ENCODE measurements around the gene HSPB2. TPM values are rescaled to one million over a fixed set of nuclear protein-coding genes. Genes with fewer than 3 reads are reported as not detected.
"Not testable (repeated sequence)": the region's sequence is repeated elsewhere in the genome, so short reads cannot be mapped to it uniquely, and the experiment has no call there.

The HSPB2 gene, protein sequence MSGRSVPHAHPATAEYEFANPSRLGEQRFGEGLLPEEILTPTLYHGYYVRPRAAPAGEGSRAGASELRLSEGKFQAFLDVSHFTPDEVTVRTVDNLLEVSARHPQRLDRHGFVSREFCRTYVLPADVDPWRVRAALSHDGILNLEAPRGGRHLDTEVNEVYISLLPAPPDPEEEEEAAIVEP
- 1.0 and 1.5 TPM in 2 replicates for total RNA-seq (2014; rRNA removed; shearing (Covaris generic))

DNA sequence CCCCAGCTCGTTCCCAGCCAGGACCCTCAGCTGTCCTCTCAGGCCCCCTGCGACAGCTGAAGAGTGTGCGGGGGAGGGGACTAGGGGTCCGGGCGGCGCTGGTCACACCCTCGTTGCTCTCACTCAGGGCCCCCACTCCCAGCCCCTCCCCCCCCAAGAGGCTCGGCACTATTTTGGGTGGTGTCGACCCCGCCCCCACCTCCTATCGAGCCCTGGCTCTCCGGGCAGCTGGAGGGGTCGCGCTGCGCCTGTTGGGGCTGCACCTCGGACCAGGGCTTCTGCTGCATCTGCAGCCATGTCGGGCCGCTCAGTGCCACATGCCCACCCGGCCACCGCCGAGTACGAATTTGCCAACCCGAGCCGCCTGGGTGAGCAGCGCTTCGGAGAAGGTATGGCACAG lies at the start of gene HSPB2:
TSS of gene HSPB2 (plus strand) at position 200 of the 400 bp plus-strand sequence. CDS start at position 296, 96 bp downstream.
- H3K9me3 ChIP-seq (replicated peaks): no peaks in the 10 kb centered on the region
- no peak for DNase-seq
- H3K4me1 ChIP-seq: peaks cover 10% of the 10 kb centered on the region
- peak within 1 kb of the TSS; percentile 25; the same call in 1 of the 2 replicates for H3K27ac ChIP-seq
- peak within 1 kb of the TSS; percentile 53 for H3K4me3 ChIP-seq
- H3K36me3 ChIP-seq: no peaks in the 10 kb centered on the region
- H3K27me3 ChIP-seq: no peaks in the 10 kb centered on the region

DNA sequence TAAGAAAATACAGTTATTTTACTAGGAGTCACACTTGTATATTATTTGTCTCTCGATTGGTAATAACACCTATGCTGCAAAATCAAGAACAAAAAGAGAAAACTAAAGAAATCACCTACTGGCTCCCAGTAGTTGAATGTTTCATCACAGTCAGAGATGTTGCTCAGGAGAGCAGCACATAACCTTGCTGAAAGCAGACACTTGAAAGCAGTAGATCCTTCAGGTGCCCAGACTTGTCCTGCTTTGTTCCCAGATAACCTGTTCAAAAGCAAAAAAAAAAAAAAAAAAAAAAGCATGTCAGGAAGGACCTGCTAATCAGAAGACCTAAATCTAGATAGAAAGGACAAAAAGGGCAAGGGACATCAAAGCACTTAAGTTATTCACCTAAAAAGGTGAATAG lies 42.4 kb upstream of the HSPB2 start:
- Histone ChIP-seq H3K27ac (no peak overlapping the region), H3K9me3 (replicated peaks) (no peaks in the 10 kb centered on the region), H3K4me1 (no peaks in the 10 kb centered on the region), H3K36me3 (no peaks in the 10 kb centered on the region; the same call in 1 of the 2 replicates), H3K27me3 (no peaks in the 10 kb centered on the region), H3K4me3 (no peak overlapping the region; the same call in 1 of the 2 replicates)
- no peak for DNase-seq

DNA sequence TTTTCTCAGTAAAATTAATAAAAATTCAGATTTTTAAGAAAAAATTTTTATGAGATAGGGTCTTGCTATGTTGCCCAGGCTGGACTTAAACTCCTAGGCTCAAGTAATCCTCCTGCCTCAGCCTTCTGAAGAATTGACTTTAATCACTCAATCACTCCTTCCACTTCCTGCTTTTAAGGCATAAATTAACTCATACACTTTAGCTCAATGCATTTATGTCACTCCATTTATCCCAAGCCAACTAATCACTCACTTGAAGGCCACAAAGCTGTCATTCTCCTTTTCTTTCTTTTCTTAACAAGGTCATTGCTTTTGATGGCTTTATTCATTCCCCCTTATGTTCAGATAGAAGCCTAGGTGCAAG lies 42.0 kb upstream of the HSPB2 start:
- H3K9me3 ChIP-seq (replicated peaks): no peaks in the 10 kb centered on the region
- DNase-seq: no peak
- peak overlapping the region; percentile 99 for H3K4me3 ChIP-seq
- no peaks in the 10 kb centered on the region; the same call in 1 of the 2 replicates for H3K36me3 ChIP-seq
- no peaks in the 10 kb centered on the region for H3K27me3 ChIP-seq
- no peak overlapping the region for H3K27ac ChIP-seq
- no peaks in the 10 kb centered on the region for H3K4me1 ChIP-seq

DNA sequence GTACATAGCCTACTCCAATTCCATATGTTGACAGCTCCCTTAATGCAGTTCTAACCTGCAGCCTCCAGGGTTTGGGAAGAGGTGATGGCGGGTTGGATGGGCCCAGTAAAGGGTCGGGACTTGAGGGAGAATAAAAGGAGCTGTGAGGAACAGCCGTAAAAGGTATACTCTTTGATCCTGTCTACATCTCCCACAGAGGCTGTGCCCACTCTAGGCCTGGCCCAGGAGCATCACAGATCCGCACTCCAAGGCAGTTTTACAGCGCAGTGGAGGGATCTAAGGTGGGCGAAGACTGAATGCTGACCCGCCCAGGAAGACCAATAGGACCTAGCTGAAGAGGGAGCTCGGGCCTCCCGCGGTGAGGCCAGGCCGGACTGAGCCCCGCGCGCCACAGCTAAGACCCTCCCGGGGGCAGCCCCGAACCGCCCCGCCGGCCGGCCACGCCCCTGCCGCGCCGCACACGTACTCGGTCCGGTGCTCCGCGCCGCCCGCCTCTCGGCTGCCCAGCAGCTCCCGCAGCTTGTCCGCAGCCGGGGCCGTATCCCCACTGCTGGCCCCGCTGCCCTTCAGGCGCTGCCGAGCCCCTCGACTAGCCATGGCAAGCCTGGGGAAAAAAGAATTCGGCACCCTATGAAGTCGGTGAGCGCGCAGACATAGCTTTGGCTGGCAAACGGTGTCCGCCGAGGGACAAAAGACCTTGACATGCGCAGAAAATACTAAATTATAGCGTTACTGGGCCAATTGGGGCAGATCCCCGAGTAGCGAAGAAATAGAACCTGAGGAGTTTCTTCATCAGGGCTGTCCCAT lies 41.4 kb upstream of the HSPB2 start, which contains the start of gene ALG9:
TSS of gene ALG9 (minus strand) at position 696 of the 807 bp plus-strand sequence. CDS start at position 597, 99 bp downstream.
- DNase-seq: peak; percentile 77 to 79

DNA sequence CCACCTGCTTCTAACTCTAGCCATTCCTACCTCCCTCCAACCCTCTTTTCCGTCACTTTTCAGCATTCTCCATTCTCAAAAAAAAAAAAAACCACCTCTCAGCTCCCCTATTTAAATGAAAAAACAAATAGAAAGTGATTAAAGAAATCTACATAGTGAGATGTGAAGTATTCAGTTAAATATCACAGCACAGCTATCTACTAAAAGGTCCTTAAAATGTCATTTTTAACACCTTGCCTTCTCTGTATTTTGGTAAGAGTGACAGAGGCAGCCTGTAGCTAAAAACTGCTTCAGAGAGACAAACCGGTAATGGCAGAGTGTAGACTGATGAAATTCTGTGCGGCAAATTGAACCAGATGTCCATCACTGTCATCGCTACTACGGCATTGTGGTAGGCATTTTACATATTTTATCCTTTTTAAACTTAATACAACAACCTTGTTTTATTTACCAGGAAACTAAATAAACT lies 40.8 kb upstream of the HSPB2 start:
- Histone ChIP-seq H3K9me3 (replicated peaks) (no peaks in the 10 kb centered on the region), H3K4me1 (no peaks in the 10 kb centered on the region), H3K27ac (peak overlapping the region; percentile 64; the same call in 1 of the 2 replicates), H3K4me3 (peak overlapping the region; percentile 99), H3K27me3 (no peaks in the 10 kb centered on the region), H3K36me3 (no peaks in the 10 kb centered on the region; the same call in 1 of the 2 replicates)
- peak in 1 of 2 experiments; percentile 17 for DNase-seq

More for the DNA sequence above, 41.4 kb upstream of the HSPB2 start, which contains the start of gene ALG9:
- no peaks in the 10 kb centered on the region for H3K9me3 ChIP-seq (replicated peaks)
- H3K27ac ChIP-seq: peak within 1 kb of the TSS; percentile 64
- H3K4me1 ChIP-seq: no peaks in the 10 kb centered on the region
- no peaks in the 10 kb centered on the region for H3K27me3 ChIP-seq
- no peaks in the 10 kb centered on the region; the same call in 1 of the 2 replicates for H3K36me3 ChIP-seq
- peak within 1 kb of the TSS; percentile 99 for H3K4me3 ChIP-seq

DNA sequence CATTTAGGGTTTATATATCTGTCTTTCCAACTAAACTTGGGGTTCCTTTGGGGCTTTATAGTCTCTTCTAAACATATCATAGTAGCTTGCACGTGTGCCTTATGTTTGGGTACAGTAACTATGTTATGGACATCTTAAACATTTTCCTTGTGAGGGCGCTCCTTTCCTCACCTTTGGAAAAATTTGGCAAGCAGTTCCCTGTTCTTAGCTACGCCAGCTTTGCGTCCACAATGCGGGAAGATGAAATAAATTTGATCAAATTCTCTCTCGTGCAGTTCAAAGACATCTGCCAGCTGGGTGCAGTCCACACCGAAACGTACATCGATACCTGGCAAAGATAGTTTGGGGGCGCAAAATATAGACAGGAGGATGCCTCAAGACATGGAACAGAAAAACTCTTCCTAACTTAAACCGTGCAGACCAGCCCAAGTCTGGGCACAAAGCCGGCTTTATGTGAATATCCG lies 34.1 kb upstream of the HSPB2 start:
- H3K27ac ChIP-seq: peak overlapping the region; percentile 93
- no peaks in the 10 kb centered on the region for H3K27me3 ChIP-seq
- peak overlapping the region; percentile 78 for H3K4me3 ChIP-seq
- DNase-seq: no peak
- H3K9me3 ChIP-seq (replicated peaks): no peaks in the 10 kb centered on the region
- no peaks in the 10 kb centered on the region for H3K36me3 ChIP-seq
- no peaks in the 10 kb centered on the region for H3K4me1 ChIP-seq

DNA sequence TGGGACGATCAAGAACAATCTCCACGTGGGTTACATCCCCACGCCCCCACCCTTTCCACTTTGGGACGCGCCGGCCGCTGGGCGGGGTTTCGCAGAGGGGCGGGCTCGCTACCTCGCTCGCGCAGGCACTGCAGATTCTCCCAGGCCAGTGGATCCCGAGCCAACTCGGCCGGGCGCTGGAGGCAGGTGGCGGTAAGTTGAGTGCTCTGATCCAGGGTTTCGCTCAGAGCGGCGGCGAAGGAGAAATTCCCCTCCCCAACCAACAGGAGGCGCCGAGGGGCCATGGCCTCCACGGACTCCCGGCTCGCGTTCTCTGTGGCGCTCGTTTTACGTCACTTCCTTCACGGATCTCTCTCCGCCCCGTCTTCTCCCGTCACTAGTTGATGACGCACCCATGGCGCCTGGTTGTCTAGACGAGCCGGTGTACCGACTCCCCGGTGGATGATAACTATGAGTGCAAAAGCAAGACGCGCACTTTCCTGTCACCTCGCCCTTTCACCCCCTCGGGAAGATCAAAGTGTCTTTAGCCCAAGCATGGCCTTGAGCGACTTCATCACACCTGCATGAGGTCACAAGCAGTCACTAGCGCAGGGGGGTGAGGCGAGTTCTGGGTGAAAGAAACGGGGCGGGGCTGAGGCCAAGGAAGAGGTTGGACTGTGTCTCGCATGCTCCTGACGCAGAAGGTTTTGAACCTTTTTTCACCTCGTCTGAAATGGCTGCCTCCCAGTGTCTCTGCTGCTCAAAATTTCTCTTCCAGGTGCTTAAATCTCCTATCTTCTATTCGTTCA lies 33.5 kb upstream of the HSPB2 start, which contains the start of the genes CFAP68 and FDXACB1:
TSS of gene CFAP68 (plus strand) at position 693 of the 788 bp plus-strand sequence. CDS start at position 713, 20 bp downstream.
TSS of gene FDXACB1 (minus strand) at position 317 of the 788 bp plus-strand sequence. CDS start at position 284, 33 bp downstream.
- Histone ChIP-seq H3K4me3 (peak within 1 kb of the TSS; percentile 78), H3K36me3 (no peaks in the 10 kb centered on the region), H3K27me3 (no peaks in the 10 kb centered on the region), H3K4me1 (no peaks in the 10 kb centered on the region), H3K27ac (peak within 1 kb of the TSS; percentile 93), H3K9me3 (replicated peaks) (no peaks in the 10 kb centered on the region)
- DNase-seq: peak; percentile 95 to 97

DNA sequence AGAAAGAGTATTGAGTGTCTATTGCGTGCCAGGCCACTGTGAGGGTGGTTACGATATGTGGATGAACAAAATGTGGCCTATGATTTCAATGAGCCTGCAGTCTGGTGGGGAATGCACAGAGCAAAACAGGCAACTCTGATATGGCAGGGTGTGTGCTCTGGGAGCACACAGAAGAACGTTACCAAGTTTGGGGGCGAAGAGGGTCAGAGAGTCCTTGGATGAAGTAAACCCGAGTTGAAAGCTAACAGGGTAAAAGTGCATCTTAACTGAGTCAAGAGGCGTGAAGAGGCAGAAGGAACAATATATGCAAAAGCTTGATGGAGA lies 32.9 kb upstream of the HSPB2 start:
- peak overlapping the region; percentile 93 for H3K27ac ChIP-seq

DNA sequence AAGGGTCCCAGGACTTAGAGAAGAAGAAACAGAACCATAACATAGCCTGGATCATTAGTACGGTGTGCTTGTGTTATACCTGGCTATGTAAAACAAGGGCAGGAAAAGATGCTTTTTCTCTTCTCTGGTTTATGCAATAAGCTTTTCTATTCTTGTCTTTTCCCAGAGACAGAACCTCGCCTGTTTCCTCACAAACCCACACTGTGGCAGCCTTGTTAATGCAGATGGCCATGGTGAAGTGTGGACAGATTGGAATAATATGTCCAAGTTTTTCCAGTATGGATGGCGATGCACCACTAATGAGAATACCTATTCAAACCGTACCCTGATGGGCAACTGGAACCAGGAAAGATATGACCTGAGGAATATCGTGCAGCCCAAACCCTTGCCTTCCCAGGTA lies 30.3 kb upstream of the HSPB2 start:
- Histone ChIP-seq H3K4me3 (no peak overlapping the region), H3K4me1 (no peaks in the 10 kb centered on the region), H3K9me3 (replicated peaks) (no peaks in the 10 kb centered on the region), H3K36me3 (no peaks in the 10 kb centered on the region), H3K27me3 (no peaks in the 10 kb centered on the region), H3K27ac (no peak overlapping the region)
- no peak for DNase-seq

More for the DNA sequence above, 32.9 kb upstream of the HSPB2 start:
- H3K36me3 ChIP-seq: no peaks in the 10 kb centered on the region
- no peaks in the 10 kb centered on the region for H3K9me3 ChIP-seq (replicated peaks)
- peak overlapping the region; percentile 78 for H3K4me3 ChIP-seq
- H3K27me3 ChIP-seq: no peaks in the 10 kb centered on the region
- H3K4me1 ChIP-seq: no peaks in the 10 kb centered on the region
- DNase-seq: no peak

DNA sequence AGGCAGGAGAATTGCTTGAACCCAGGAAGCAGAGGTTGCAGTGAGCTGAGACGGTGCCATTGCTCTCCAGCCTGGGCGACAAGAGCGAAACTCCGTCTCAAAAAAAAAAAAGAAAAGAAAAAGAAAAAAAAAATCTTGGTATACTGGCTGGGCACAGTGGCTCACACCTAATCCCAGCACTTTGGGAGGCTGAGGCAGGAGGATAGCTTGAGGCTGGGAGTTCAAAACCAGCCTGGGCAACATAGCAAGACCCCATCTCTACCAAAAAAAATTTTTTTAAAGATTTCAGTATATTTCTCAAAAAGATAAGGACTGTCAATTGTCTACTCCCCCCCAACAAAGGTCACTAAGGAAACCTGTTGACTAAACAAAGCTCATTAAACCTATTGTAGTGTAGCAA lies 27.5 kb upstream of the HSPB2 start:
- H3K9me3 ChIP-seq (replicated peaks); H3K36me3 ChIP-seq; H3K27me3 ChIP-seq; H3K27ac ChIP-seq; H3K4me1 ChIP-seq; DNase-seq; H3K4me3 ChIP-seq: not testable (repeated sequence)

DNA sequence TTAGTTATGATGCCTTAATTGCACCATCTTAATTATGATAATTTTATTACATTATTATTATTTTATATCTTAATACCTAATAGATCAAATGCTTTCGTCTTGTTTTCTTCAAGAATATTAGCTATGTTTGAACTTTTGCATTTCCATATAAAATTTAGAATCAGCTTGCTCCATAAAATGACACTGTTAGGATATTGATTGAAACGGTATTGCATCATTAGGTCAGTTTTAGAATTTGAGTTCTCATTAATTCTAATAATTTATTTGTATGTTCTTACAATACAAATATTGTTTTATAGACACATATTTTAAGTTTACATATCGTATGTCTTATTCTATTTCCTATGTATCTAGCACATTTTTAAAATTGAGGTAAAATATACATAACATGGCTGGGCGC lies 26.5 kb upstream of the HSPB2 start:
- Histone ChIP-seq H3K4me3 (no peak overlapping the region), H3K4me1 (no peaks in the 10 kb centered on the region), H3K9me3 (replicated peaks) (no peaks in the 10 kb centered on the region), H3K36me3 (no peaks in the 10 kb centered on the region), H3K27ac (no peak overlapping the region), H3K27me3 (no peaks in the 10 kb centered on the region)
- no peak for DNase-seq

DNA sequence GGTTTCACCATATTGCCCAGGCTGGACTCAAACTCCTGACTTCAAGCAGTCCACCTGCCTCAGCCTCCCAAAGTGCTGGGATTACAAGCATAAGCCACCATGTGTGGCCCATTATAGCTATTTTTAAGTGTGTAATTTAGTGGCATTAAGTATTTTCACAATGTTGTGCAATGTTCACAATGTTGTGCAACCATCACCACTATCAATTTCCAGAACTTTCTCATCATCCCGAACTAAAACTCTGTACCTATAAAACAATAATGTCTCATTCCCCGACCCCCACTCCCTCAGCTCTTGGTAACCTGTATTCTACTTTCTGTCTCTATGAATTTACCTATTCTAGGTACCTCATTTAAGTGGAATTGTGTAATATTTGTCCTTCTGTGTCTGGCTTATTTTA lies 25.7 kb upstream of the HSPB2 start:
- Histone ChIP-seq H3K9me3 (replicated peaks) (no peaks in the 10 kb centered on the region), H3K27me3 (no peaks in the 10 kb centered on the region), H3K4me3 (no peak overlapping the region), H3K27ac (no peak overlapping the region), H3K36me3 (no peaks in the 10 kb centered on the region), H3K4me1 (no peaks in the 10 kb centered on the region)
- no peak for DNase-seq

DNA sequence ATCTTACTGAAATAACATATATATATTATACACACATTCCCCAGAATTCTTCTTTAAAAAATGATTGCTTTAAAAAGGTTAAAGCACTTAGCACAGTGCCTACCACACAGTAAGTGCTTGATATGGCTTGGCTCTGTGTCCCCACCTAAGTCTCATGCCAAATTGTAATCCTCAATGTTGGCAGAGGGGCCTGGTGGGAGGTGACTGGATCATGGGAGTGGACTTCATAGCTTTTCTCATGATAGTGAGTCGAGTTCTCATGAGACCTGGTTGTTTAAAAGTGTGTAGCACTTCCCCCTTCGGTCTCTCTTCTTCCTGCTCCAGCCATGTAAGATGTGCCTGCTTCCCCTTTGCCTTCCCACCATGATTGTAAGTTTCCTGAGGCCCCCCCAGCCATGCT lies 7.1 kb upstream of the HSPB2 start:
- Histone ChIP-seq H3K4me3 (no peak overlapping the region), H3K27me3 (no peaks in the 10 kb centered on the region), H3K36me3 (no peaks in the 10 kb centered on the region), H3K9me3 (replicated peaks) (no peaks in the 10 kb centered on the region), H3K4me1 (no peaks in the 10 kb centered on the region), H3K27ac (no peak overlapping the region)
- no peak for DNase-seq

DNA sequence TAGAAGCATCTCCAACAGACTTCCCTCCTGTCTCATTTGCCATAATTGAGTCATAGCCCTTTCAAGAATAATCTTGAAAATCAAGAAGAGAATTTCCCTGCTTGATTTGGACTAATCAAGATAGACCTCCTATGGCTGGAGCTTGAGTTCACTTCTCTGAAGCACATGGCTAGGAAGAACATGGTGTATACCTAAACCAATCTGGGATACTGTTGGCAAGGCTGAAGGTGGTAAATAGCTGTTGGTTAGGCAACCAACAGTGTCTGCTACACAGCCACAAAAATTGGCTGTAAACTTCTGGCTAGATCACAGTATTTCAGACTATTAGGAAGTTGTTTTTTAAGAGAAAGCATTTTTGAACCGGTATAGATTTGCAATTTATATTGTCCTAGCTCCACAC lies 5.9 kb upstream of the HSPB2 start:
- H3K36me3 ChIP-seq: no peaks in the 10 kb centered on the region
- H3K27ac ChIP-seq: no peak overlapping the region
- H3K4me3 ChIP-seq: no peak overlapping the region
- DNase-seq: no peak
- no peaks in the 10 kb centered on the region for H3K9me3 ChIP-seq (replicated peaks)
- H3K27me3 ChIP-seq: no peaks in the 10 kb centered on the region
- H3K4me1 ChIP-seq: peaks cover under 1% of the 10 kb centered on the region
